Lower leg skin (tissue), 4 donors: ENCODE results near the gene NQO1. TPM values are rescaled to one million over a fixed set of nuclear protein-coding genes. Genes with fewer than 3 reads are reported as not detected.

ENCODE experiments used
- DNase-seq, 2 donors: peaks; one replicate each; pipeline ENCODE4 v3.0.0-alpha.2; 2019; ENCODE audit warnings: low spot score in 2 of 2
- H3K4me3 ChIP-seq: fragments of 200-600 bp; sonication (generic); 2 replicates; pipeline ENCODE4 v1.5.1; 2017; ENCODE audit warnings: mild to moderate bottlenecking, low read depth; ENCODE audit not compliant: poor library complexity, severe bottlenecking
- POLR2A ChIP-seq, 2 donors: fragments of 450-650 bp; IDR thresholded peaks; one replicate each; pipeline ENCODE4 v1.6.1; 2016 to 2017; ENCODE audit warnings: antibody characterized with exemption in 2 of 2, mild to moderate bottlenecking in 1 of 2, moderate library complexity in 1 of 2
- WGBS, 2 donors: methylation state at CpG; one replicate each; pipeline ENCODE4 v1.1.5; 2018; 5-methylcytosine and 5-hydroxymethylcytosine counted together
- intact Hi-C: fragments of 100-400 bp; cut with DNase I; formaldehyde crosslinking; loops from one replicate; pipeline ENCODE4 v1.15.0; 2023; ENCODE audit warnings: low total_unique reads
- total RNA-seq, 4 donors: library from RNA; depleted of rRNA; stranded (reverse); fragments of >200 nt; gene quantifications; one replicate each; pipeline ENCODE4 v1.1.0, GENCODE V29; 2016
- TF ChIP-seq, protein P1 (sequence below), 3 donors: fragments of 450-650 bp; IDR thresholded peaks; one replicate each; pipeline ENCODE4 v1.5.1; 2016; ENCODE audit warnings: antibody characterized with exemption in 3 of 3, mild to moderate bottlenecking in 3 of 3, moderate library complexity in 2 of 3

Gene NQO1
- total RNA-seq, 4 donors from 2014 or later = 8.8 to 27.3 (median 14.8) TPM

DNA sequence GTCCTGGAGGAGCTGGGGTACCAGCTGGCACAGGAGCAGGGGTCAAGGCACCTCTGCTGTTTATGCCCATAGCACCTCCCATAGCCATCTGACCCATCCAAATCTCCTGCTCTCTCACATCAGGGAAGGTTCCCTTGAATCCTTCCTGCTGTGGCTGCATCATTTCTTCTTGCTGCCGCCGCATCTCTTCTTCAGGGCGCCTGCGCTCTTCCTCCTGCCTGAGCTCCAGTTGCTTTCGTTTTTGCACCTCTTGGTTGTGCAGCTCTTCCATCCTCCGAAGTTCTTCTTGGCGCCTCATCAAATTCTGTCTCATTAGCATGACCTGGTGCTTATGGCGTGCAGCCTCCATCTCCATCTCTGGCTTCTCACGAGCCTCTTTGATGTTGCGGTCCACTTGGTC, 30.3 kb upstream of the NQO1 start:
- intact Hi-C loops = loop anchor here (5.0 kb wide), 1 partner anchor 364 kb away; no protein-coding TSS in a partner anchor
- no peak for TF ChIP-seq POLR2A (IDR thresholded peaks at IDR 0.05)
- TF ChIP-seq, protein P1, sequence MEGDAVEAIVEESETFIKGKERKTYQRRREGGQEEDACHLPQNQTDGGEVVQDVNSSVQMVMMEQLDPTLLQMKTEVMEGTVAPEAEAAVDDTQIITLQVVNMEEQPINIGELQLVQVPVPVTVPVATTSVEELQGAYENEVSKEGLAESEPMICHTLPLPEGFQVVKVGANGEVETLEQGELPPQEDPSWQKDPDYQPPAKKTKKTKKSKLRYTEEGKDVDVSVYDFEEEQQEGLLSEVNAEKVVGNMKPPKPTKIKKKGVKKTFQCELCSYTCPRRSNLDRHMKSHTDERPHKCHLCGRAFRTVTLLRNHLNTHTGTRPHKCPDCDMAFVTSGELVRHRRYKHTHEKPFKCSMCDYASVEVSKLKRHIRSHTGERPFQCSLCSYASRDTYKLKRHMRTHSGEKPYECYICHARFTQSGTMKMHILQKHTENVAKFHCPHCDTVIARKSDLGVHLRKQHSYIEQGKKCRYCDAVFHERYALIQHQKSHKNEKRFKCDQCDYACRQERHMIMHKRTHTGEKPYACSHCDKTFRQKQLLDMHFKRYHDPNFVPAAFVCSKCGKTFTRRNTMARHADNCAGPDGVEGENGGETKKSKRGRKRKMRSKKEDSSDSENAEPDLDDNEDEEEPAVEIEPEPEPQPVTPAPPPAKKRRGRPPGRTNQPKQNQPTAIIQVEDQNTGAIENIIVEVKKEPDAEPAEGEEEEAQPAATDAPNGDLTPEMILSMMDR (IDR thresholded peaks at IDR 0.05) = no peak
- 92% methylated on average over 10 of the region's 10 CpGs for WGBS, 2 donors
- no peak overlapping the region for H3K4me3 ChIP-seq
- no peak for DNase-seq

DNA sequence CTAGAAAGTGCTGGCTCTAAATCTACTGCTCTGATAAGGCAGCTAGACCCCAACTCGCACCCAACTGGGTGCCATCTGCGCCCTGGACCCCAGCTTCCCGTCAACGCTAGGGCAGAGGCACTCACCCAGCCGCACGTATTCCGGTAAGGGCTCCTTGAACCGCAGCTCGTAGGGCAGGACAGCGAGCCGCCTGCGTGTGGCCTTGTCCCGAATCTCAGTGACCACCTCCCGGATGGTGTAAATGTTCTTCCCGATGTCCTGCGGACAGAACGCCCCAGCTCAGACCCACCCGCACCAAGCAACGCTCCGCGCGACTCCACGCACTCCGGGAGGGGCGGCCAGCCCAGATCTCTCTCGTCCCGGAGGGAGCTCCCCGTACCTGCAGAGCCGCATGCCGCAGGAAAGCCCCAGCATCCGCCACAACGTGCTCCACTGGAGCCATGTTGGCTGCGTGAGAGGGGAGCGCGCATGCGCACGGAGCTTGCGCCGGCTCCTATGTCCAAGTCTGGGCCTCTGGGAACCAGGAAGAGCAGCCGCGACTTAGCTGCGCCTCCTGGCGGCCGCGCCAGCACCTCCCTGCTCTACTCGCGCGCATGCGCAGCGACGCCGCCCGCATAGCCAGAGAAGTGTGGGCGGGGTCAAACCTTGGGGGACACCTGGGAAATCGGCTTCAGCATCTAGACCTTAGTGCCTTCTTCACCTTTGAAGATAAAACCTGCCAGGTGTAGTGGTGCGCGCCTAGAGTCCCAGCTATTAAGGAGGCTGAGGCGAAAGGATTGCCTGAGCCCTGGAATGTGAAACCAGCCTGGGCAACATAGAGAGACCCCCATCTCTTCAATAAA, 28.3 kb upstream of the NQO1 start, which contains the start of gene NOB1:
NOB1 (minus strand) TSS at position 458 of the 842 bp plus-strand sequence; CDS start at position 442, 16 bp downstream.
- peak; percentile 93 to 98 for DNase-seq
- H3K4me3 ChIP-seq = peak within 1 kb of the TSS; percentile 80
- intact Hi-C loops = loop anchor here (5.0 kb wide), 2 partner anchors 47 to 362 kb away; no protein-coding TSS in a partner anchor
- peak in 1 of 2 donors; percentile 9 for TF ChIP-seq POLR2A (IDR thresholded peaks at IDR 0.05)
- TF ChIP-seq, protein P1 (IDR thresholded peaks at IDR 0.05) = peak in 2 of 3 donors; percentile 49 to 99
- WGBS, 2 donors = 1% methylated on average over 36 to 53 of the region's 58 CpGs

GRCh38 chr16:69754143-69754468, 27.7 kb upstream of the NQO1 start:
- 12 to 19% methylated on average over 4 of the region's 4 CpGs for WGBS, 2 donors
- intact Hi-C loops = loop anchor here (5.0 kb wide), 1 partner anchor 47 kb away; no protein-coding TSS in a partner anchor
- TF ChIP-seq, protein P1 (IDR thresholded peaks at IDR 0.05) = no peak
- TF ChIP-seq POLR2A (IDR thresholded peaks at IDR 0.05) = no peak
- no peak for DNase-seq
- H3K4me3 ChIP-seq = peak overlapping the region; percentile 80

DNA sequence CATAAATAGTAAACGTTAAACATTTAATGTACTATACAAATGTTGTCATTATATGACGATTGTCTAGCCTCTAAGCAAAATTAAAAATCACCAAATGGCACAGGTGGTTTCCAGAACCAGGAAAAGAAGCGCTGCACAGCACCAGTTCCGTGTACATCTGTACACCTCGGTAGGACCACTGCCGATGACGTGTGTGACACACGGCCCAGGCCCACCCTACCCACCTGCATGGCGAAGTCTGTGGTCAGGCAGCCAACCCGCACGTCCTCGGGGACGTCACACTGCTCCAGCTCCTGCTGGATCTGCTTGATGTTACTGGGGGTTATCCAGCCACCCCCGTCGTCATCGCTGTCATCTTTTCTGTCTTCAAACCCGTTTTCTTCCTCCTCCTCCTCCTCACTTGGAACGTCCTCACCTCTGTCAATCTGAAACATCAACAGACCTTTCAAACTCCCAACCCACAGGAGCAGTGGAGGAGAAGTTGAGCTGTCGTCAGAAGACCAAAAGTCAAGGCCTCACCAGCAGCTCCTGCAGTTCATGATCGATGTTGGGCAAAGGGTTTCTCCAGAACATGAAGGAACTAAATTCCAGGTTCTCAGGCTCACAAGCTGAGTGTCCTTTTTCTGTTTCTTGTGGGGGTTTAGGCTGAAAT, 22.5 kb upstream of the NQO1 start:
- 87 to 88% methylated on average over 20 of the region's 20 CpGs for WGBS, 2 donors
- DNase-seq = no peak
- H3K4me3 ChIP-seq = no peak overlapping the region
- intact Hi-C loops = no loop called here
- TF ChIP-seq, protein P1 (IDR thresholded peaks at IDR 0.05) = no peak
- TF ChIP-seq POLR2A (IDR thresholded peaks at IDR 0.05) = no peak

DNA sequence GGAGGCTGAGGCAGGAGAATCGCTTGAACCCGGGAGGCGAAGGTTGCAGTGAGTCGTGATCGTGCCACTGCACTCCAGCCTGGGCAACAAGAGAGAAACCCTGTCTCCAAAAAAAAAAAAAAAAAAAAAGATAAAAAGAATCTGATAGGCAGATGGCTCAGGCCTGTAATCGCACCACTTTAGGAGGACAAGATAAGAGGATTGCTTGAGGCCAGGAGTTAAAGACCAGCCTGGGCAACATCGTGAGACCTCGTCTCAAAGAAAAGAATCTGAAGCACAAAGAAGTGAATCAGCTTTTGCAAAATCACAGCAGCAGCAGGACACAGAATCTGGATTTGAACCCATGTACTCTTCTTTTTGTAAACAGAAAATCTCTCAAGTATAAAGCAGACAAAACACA, 20.8 kb upstream of the NQO1 start:
- no peak for DNase-seq
- TF ChIP-seq POLR2A (IDR thresholded peaks at IDR 0.05) = no peak
- TF ChIP-seq, protein P1 (IDR thresholded peaks at IDR 0.05) = no peak
- H3K4me3 ChIP-seq = no peak overlapping the region
- intact Hi-C loops = no loop called here
- 90 to 92% methylated on average over 8 of the region's 8 CpGs for WGBS, 2 donors
